ENCODE results near the gene ALKBH6. TPM values are rescaled to one million over a fixed set of nuclear protein-coding genes. Genes with fewer than 3 reads are reported as not detected.

ALKBH6 gene
- total and polyA plus RNA-seq, 10 of the 15 experiments (the other 5 are each of a cell fraction or from before 2014, with no cell fraction given), result 1.2 to 56.5 (median 36.1) TPM

GRCh38 chr19:36047835-36048234 is 33.8 kb upstream of the ALKBH6 start:
- Histone ChIP-seq H3K27ac (ENCODE audit: control insufficient read depth, insufficient read depth) (no peak overlapping the region), H4K20me1 (ENCODE audit: control insufficient read depth, insufficient read depth) (no peaks in the 10 kb centered on the region), H3K4me2 (ENCODE audit: control insufficient read depth, insufficient read depth) (no peak overlapping the region), H3K4me1 (ENCODE audit: control insufficient read depth, insufficient read depth, low read length) (no peaks in the 10 kb centered on the region), H3K79me2 (ENCODE audit: control insufficient read depth, insufficient read depth, low read length) (no peaks in the 10 kb centered on the region), H3K36me3 (ENCODE audit: control insufficient read depth in 2 of 2, insufficient read depth in 2 of 2, low read length in 1 of 2) (no peaks in the 10 kb centered on the region), H3K27me3 (replicated peaks in 1 of 2; ENCODE audit: control insufficient read depth in 2 of 2, insufficient read depth in 2 of 2, low read length in 1 of 2) (no peaks in the 10 kb centered on the region), H3K9me3 (replicated peaks; ENCODE audit: control insufficient read depth, insufficient read depth, low read length) (no peaks in the 10 kb centered on the region), H2AFZ (ENCODE audit: control insufficient read depth, low read depth, low read length) (no peak overlapping the region), H3K4me3 (no peak overlapping the region), H3K9ac (ENCODE audit: control insufficient read depth, insufficient read depth, low read length) (no peak overlapping the region)
- BruUV-seq (replicated peaks), result no TSS peak
- SMC1A ChIA-PET (ENCODE audit: uncharacterized antibody, unreplicated experiment), result interaction anchor here (0.6 to 0.8 kb wide), 2 partner anchors 15 to 34 kb away, joined by 3 read pairs; partner anchors contain the start of gene ALKBH6
- intact Hi-C loops (cut with micrococcal nuclease; ENCODE audit: unreplicated experiment) (no loop called here), in situ Hi-C loops (cut with MboI) (no loop called here)
- FAIRE-seq (no peak), ATAC-seq (no peak), DNase-seq (ENCODE audit: low read depth, low spot score) (no peak)
- TF ChIP-seq CEBPB (IDR thresholded peaks at IDR 0.05; ENCODE audit: borderline replicate concordance in 1 of 2, low read depth in 2 of 2, low read length in 2 of 2) (no peak), ATF3 (IDR thresholded peaks at IDR 0.05; ENCODE audit: borderline replicate concordance, extremely low read depth, low read depth, low read length) (no peak), HCFC1 (IDR thresholded peaks at IDR 0.05; ENCODE audit: low read length) (no peak), TBL1XR1 (IDR thresholded peaks at IDR 0.05; ENCODE audit: low read depth, low read length) (no peak), NR2F1 (conservative IDR thresholded peaks at IDR 0.05) (no peak), ZBTB4 (CRISPR knock-in tag; IDR thresholded peaks at IDR 0.05) (no peak), DPF2 (IDR thresholded peaks at IDR 0.05) (no peak), HDGF (IDR thresholded peaks at IDR 0.05) (no peak), ZNF207 (IDR thresholded peaks at IDR 0.05; ENCODE audit: borderline replicate concordance) (no peak), SUPT20H (IDR thresholded peaks at IDR 0.05; ENCODE audit: borderline replicate concordance, control insufficient read depth, low read depth, low read length) (no peak), USF1 (IDR thresholded peaks at IDR 0.05; ENCODE audit: borderline replicate concordance, extremely low read length, insufficient read depth, low read depth, low read length) (no peak), ZNF622 (IDR thresholded peaks at IDR 0.05) (no peak), SREBF1 (IDR thresholded peaks at IDR 0.05; ENCODE audit: low read length) (no peak), POLR2A (IDR thresholded peaks at IDR 0.05; ENCODE audit: low read depth, low read length) (no peak)
- POLR2A ChIA-PET, result interaction anchor here (0.7 to 1.3 kb wide), 3 partner anchors 34 to 960 kb away, joined by 3 read pairs; partner anchors contain the start of genes ALKBH6, ZNF146 and ZNF565
- CTCF ChIA-PET, result no interaction called here
- RAD21 ChIA-PET (ENCODE audit: unreplicated experiment), result no interaction called here
